Activated CD8-positive, alpha-beta memory T cell treated with anti-CD3 and anti-CD28 coated beads for 36 hours (primary cell): ENCODE measurements around the gene C2CD3. TPM values are rescaled to one million over a fixed set of nuclear protein-coding genes. Genes with fewer than 3 reads are reported as not detected.

Experiments used
- CTCF ChIA-PET: fragments of 350-600 bp; sonication (Branson Sonifier 250); formaldehyde crosslinking; loops from one replicate; lab custom pipeline; 2021; ENCODE audit warnings: antibody characterized with exemption; lab: Charles Lee
- POLR2A ChIA-PET: fragments of 350-600 bp; sonication (Branson Sonifier 250); formaldehyde crosslinking; loops from one replicate; lab custom pipeline; 2021; ENCODE audit warnings: antibody characterized with exemption; lab: Charles Lee
- total RNA-seq, 2 experiments: library from RNA; stranded (reverse); gene quantifications; one replicate each; pipeline ENCODE4 v1.2.3, GENCODE V29; 2021

The C2CD3 gene
- total RNA-seq, 2 experiments from 2014 or later: 34.3 to 35.3 TPM

DNA sequence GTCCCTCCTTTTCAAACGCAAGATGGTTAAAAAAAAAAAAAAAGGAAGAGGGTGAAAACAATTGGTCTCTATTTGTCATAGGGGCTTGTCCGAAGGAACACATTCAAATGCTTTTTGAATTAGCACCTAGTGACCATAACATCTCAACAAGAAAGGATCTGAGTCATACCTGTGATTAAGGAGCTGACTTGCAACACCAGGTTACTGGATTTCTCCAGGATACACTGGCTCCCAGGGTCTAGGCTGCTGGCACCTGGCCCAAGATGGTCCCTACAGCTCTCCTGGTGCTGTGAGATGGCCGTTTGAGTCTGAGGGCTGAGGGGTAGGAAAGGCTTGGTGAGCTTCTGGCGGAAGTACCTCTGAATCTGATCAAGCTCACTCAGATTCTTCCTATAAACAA is 133.5 kb downstream of the C2CD3 start:
- CTCF ChIA-PET: no interaction called here
- POLR2A ChIA-PET: no interaction called here

DNA sequence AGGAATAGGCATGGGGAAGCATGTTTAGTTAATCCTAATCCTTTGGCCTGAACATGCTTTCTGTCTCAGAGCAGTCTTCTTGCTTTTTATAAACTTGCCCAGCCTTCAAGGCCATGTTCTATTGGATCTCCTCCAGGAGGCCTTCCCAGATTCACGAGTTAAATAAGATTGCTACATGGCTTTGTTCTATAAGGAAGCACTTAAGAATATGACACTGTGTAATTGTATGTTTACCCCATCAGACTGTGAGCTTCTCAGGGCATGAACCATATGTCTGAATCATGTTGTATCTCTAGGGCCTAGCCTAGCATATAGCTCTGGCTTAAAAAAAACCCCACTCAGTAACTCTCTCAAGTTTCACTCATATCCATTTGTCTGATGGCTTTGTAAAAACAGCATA is 135.5 kb downstream of the C2CD3 start:
- POLR2A ChIA-PET: no interaction called here
- CTCF ChIA-PET: no interaction called here

DNA sequence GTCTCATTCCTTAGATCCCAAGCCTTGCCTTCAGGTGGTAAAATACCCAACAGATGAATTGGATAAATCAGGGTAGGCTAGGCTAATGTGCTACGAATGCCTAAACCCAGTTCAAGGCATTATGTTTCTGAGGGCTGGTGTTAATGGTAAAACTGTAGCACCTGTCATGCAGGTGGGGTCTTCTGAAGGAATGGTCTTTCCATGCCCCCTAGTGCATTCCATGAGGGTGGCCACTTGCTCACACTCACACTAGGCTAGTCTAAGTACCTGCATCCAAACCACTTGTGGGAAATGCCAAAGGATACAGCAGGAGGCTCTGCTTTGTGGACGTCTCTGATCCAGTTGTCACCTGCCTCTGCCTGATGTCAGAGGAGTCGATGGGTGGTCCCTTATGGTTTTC is 137.8 kb downstream of the C2CD3 start:
- POLR2A ChIA-PET: no interaction called here
- CTCF ChIA-PET: interaction anchor here (1.0 to 1.3 kb wide), 2 partner anchors 69 kb away, joined by 3 to 4 read pairs; no protein-coding TSS in a partner anchor

DNA sequence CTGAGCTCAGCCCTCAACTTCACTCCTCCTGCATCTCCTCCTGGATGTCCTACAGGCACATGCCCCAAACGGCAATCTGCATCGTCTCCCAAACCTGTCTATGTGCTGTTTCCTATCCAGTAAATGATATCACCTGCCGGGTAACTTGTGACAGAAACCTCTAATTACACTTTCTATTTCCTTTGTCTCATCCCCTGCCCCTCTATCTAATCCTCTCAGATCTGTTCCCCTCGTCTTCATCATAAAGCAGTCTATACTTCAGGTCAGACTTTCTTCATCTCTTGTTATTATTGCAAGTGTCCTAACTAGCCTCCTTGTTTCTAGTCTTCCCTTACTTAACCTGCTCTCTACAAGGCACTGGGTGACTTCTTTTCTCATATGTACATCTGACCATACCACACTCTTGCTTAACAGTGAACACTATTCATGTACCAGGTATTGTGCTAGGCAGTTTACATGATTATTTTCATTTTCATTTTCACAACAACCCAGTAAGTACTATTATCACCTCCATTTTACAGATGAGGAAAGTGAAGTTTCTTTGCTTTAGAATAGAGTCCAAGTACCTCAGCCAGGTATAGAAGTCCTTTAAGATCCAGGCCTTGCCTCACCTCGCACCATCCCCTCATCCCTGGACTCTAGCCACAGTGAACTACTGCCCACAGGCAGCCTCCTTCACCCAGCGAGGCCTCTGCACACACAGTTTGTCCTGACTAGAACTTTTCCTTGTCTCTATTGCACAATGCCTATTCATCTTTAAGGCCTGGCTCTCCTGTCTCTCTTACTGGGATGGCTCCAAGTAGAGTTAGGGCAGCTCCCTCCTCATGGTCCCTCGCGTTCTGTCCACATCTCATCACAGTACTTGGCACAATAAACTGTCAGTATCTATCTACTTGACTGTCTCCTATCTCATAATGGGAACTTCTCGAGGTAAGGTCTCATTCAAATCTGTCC is 139.8 kb downstream of the C2CD3 start:
- ChIA-PET CTCF (no interaction called here), POLR2A (interaction anchor here (1.0 kb wide), 1 partner anchor 15 kb away, joined by 4 read pairs; no protein-coding TSS in a partner anchor)

DNA sequence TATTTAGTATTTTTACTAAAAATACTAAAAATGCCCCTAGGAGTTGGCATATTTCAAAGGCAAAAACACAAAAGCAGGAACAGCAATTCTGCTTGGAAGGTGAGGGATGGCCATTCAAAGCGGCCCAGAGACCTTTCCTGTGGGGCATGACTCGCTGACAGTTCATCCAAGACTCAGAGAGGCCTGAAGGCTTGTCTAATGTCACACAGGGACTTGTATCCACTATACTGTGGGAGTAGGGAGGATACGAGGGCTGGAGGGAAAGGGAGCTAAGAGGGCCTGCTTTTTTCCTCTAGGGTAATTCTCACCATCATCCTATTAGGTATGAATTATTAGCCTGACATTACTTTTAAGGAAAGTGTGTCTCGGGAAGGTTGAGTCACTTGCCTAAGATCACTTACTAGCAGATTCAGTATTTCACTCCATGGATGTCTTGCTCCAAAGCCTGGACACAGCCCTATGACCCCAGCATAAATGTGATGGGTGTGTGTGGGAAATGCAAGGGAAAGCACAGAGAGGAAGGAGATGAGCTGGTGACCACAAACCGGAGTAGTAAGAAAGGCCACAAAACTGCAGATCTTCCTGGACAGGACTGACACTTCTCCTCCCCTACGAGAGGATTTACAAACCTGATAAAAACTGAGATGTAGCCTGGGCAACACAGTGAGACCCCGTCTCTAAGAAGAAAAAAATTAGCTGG is 145.2 kb downstream of the C2CD3 start:
- POLR2A ChIA-PET: interaction anchor here (0.6 kb wide), 1 partner anchor 18 kb away, joined by 5 read pairs; no protein-coding TSS in a partner anchor
- CTCF ChIA-PET: no interaction called here

DNA sequence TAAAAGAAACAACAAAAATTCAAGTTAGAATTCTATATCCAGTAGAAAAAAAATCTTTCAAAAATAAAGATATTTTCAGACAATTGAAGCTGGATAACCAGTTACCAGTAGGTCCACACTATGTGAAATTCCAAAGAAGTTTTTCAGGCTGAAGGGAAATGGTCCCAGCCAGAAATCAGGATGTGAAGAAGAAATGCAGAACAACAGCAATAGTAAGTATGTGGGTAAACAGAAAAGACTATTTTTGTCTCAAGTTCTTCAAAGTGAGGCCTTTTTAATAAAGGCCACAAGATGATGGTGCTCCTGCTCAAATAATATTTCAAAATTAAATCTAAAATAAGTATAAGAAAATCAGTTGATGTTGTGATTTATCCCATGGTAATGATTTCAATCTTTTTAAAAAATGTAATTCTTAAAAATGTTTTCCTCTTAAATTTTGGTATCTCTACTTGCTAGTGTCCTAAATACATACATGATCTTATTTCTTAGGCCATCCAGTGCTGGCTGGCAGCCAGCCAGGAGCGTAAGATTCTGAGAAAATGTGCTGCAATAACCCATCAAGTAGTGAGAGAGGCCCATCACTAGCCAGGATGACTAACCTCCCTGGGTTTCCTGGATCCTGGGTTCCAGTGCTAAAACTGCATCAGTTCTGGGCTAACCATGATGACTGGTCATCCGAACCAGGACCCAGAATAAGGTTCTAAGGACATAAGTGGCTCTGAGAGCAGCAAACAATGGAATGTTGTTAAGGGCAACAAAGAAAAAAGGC is 146.4 kb downstream of the C2CD3 start:
- ChIA-PET CTCF (no interaction called here), POLR2A (no interaction called here)

DNA sequence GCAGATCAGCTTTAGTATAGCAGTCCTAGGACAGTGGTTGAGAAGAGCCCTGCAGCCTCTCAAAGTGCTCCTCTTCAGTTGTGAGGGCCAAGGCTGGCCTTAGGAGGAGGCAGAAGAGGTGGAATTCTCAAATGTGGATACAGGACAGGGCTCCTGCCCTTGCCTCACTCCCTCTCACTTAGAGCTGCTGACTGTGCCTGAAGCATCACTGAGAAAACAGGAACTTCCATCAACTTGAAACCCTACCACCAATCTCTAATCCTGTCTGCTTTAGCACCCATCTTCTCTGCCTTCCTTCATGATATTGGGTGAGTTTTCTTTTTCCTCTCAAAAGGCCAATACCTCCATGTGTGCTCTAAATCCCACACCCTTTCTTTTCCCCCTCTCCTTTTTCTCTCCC is 147.5 kb downstream of the C2CD3 start:
- ChIA-PET CTCF (no interaction called here), POLR2A (no interaction called here)

DNA sequence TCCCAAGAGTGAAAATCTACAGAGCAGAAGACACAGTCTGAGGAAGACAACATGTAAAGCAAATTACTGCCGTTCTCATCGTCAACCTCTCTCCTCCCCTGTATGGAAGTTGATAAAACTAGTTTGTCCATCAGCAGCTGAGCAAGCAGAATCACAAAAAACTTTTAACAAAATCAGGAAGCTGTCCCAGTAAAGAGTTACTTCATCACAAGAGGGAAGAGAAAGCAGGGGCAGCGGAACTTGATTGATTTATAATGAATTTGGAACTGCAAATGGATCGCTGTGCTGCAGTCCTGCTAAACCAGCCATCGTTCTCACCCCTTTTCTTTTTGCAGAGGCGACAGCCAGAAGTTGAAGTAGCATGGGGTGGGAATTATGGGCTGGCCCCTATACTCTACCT is 148.3 kb downstream of the C2CD3 start:
- ChIA-PET CTCF (interaction anchor here (0.6 to 1.4 kb wide), 2 partner anchors 28 to 42 kb away, joined by 3 to 4 read pairs; no protein-coding TSS in a partner anchor), POLR2A (no interaction called here)

DNA sequence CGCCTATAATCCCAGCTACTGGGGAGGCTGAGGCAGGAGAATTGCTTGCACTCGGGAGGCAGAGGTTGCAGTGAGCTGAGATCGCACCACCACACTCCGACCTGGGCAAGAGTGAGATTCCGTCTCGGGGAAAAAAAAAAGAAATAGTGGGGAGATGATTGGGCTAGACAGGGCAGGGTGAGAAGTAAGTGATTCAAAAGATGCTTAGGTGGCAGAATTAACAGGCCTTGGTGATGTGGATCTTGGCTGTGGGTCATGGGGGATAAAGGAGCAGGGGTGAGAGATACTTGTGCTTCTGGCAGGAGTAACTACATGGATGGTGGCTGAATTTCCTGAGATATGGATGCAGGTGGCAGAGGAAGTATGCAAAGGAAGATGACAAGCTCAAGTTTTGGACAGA is 148.8 kb downstream of the C2CD3 start:
- ChIA-PET CTCF (interaction anchor here (0.6 to 1.4 kb wide), 2 partner anchors 27 to 41 kb away, joined by 3 to 4 read pairs; no protein-coding TSS in a partner anchor), POLR2A (no interaction called here)

DNA sequence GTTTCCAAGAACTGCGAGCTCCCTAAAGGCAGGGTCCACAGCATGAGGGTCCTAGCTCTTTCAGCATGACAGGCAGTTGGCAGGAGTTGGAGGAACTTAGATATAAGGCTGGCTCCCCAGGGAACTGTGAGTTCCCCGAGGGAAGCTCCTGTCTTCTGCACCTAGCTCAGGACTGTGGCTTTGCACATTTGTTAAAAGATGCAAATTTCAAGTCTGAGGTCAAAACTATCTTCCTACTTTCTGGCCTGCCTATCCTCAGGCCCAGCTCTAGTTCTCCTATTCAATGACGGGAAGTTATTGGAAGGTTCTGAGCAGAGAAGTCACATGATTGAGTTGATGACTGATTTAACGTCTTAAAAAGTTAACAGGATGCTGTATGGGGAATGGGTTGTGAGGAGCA is 150.3 kb downstream of the C2CD3 start:
- POLR2A ChIA-PET: interaction anchor here (0.8 to 1.4 kb wide), 2 partner anchors 38 to 46 kb away, joined by 3 to 4 read pairs; partner anchors contain the start of gene UCP2
- CTCF ChIA-PET: interaction anchor here (0.8 kb wide), 1 partner anchor 41 kb away, joined by 3 read pairs; no protein-coding TSS in a partner anchor

DNA sequence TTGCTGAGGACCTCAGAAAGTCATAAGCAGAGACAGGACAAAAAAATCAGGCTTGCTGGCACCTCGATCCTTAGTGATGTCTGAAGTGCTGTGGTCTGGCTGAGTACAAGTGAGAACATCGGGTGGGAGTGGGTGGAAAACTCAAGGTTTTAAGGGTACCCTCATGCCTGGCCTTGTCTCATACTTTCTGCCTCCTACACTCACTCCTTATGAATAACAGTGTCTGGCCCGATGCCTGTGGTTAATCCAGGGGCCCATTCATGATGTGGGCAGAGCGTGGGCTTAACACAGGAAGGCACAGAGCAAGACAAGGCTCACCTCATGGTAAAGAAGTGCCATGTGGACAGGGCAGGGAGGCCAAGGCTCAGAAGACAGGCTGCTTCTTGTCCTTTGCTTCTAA is 150.9 kb downstream of the C2CD3 start:
- ChIA-PET POLR2A (interaction anchor here (0.6 to 1.8 kb wide), 5 partner anchors 38 to 196 kb away, joined by 3 to 5 read pairs (median 4); partner anchors contain the start of gene UCP2), CTCF (interaction anchor here (0.8 to 2.0 kb wide), 2 partner anchors 15 to 39 kb away, joined by 3 to 7 read pairs; partner anchors contain the start of gene UCP2)

DNA sequence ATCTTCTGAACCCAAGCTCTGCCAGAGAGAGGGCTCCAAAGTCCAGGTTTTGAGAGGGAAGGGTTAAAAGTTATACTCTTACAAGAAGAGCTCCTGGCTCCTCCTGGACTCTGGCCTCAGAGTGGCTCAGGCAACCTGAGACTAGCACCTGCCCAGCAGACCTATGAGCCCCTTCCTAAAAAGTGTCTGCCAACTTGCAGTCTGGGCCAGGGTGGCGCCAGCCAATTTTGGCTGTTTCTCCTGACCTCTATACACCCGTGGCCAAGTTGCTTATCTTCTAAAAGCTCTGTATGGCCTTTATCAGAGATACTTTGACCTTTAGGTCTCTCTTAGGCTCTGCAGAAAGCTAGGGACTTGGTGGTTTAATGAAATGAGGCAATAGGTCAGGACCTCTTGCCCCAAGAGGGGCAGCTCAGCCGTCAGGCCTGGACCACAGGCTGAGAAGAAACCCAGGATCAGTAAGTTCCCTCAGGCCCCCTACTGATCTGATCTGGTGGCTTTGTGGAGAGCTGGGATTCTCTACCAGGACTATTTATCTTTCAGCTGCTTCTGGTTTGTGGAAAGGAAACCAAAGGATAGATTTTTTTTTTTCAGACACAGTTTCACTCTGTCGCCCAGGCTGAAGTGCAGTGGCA is 151.6 kb downstream of the C2CD3 start:
- CTCF ChIA-PET: interaction anchor here (0.8 to 2.0 kb wide), 3 partner anchors 14 to 55 kb away, joined by 3 to 7 read pairs (median 4); partner anchors contain the start of gene UCP2
- POLR2A ChIA-PET: interaction anchor here (0.6 to 1.8 kb wide), 6 partner anchors 37 to 196 kb away, joined by 3 to 5 read pairs (median 4); partner anchors contain the start of gene UCP2

DNA sequence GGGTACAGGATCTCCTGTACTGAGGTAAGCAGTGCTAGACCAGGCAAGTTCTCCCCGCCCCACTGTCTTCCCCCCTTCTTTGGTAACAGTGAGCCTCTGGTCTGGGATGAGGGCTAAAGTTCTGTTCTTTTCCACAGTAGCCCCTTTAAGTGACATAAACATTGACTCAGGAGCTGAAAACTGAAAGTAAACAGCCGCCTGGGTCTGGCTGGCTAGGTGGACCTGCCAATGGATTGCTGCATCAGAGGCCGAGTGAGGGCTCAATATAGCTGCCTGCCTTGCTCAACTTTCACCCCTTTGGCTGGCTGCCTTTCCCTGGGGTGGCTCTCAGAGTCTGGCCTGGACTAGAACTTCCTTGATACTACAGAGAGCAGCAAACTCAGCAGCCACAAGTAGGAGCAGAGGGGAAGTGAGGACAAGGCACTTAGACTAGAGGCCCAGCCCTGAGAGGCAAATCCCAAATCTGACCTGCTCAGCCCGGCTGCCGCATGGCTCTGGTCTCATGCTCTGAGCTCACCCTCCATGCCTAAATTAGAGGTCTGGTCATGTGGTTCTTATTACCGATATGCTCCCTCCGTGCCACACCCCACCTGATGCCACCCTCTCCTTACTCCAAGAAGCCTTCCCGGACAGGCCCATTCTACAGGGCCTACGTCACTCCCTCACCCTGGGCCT is 152.3 kb downstream of the C2CD3 start:
- POLR2A ChIA-PET: interaction anchor here (0.9 to 1.8 kb wide), 4 partner anchors 37 to 48 kb away, joined by 3 to 5 read pairs (median 4); no protein-coding TSS in a partner anchor
- CTCF ChIA-PET: interaction anchor here (2.0 kb wide), 2 partner anchors 37 to 54 kb away, joined by 4 to 7 read pairs; partner anchors contain the start of gene UCP2

DNA sequence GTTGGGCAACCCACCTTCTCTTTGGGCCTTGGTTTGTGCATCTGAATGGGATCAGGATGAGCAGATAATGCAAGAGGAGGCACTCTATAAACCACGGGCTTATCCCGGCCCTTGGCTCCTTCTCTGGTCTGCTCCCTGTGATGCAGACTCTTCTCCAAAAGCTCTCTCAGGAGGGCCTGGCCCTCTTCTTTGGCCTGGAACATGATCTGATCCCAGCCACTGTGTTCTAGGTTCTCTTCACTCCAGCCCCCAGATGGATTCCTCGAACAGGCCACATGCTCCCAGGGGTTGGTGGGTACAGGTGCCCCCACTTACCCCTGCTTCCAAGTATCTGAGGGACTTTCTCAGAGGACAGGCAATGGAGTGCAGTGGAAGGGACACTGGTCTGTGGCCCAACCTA is 153.2 kb downstream of the C2CD3 start:
- POLR2A ChIA-PET: no interaction called here
- CTCF ChIA-PET: interaction anchor here (0.6 to 2.0 kb wide), 2 partner anchors 54 to 56 kb away, joined by 4 read pairs; no protein-coding TSS in a partner anchor

DNA sequence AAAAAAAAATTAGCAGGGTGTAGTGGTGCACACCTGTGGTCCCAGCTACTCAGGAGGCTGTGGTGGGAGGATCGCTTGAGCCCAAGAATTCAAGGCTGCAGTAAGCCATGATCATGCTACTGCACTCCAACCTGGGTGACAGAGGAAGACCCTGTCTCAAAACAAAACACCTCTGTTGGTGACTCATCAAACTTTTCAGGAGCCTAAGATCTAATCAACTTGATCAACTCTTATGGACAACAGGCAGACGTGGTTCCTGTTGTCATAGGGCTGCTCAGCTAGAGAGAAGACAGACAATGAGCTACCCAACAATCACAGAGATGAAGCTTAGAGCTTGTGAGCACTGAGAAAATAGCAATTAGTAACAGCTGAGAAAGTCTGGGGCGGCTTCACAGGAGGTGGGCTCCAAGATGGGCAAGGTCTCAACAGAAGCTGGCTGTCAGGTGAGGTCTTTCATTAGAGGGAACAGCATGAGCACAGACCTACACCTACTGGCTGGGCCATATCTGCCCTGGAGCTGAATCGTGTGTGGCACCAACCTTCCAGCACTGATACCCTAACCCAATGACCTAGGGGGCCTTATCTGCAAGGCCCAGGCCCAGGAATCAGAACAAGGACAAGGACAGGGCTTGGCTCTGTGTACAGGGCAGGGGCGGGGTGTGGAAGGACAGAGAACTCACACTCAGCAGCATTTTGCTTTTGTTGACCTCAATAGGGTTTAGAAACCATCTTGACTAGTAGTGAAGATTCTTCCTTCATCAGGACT is 154.7 kb downstream of the C2CD3 start:
- POLR2A ChIA-PET: interaction anchor here (1.0 to 2.2 kb wide), 3 partner anchors 14 to 44 kb away, joined by 3 to 6 read pairs (median 4); partner anchors contain the start of gene UCP2
- CTCF ChIA-PET: no interaction called here

DNA sequence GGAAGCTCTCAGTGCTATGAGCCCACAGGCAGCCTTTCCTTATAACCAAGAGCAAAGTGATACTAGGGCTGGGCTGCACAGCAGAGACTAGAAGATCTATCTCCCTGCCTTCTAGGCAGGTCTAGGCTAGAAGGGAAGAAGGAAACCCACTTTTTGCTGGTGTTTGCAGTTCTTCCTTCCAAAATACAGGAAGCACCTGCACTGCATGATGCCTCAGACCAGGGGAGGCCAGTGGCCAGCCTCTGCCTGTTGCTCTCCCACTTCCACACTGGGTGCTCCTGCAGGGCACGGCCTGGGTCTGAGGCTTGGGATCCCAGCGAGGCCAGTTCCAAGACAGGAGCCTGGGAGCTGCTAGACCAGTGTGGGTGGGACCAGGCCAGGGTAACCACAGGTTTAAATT is 155.9 kb downstream of the C2CD3 start:
- POLR2A ChIA-PET: interaction anchor here (2.2 kb wide), 1 partner anchor 32 kb away, joined by 6 read pairs; the partner anchor contains the start of gene UCP2

More for the DNA sequence above, 155.9 kb downstream of the C2CD3 start:
- CTCF ChIA-PET: no interaction called here
